Lower lobe of right lung (tissue), 2 donors: ENCODE measurements around the gene EHBP1L1. TPM values are rescaled to one million over a fixed set of nuclear protein-coding genes. Genes with fewer than 3 reads are reported as not detected.
A peak's percentile ranks its signal among the peaks of the same experiment; 100 is the strongest.

Experiments used
- ATAC-seq, 2 donors: fragments of 200-7000 bp; cut with Tn5 transposase; one replicate each; pipeline ENCODE4 v1.9.1; 2020 to 2022; ENCODE audit warnings: mild to moderate bottlenecking in 2 of 2, moderate library complexity in 2 of 2
- DNase-seq: peaks from one replicate; pipeline ENCODE4 v3.0.0-alpha.2; 2020
- H3K27ac ChIP-seq: fragments of 200-600 bp; one replicate; pipeline ENCODE4 v1.8.0; 2022
- H3K27me3 ChIP-seq: fragments of 200-600 bp; one replicate; pipeline ENCODE4 v1.8.0; 2022; ENCODE audit warnings: low read depth
- H3K36me3 ChIP-seq: fragments of 200-600 bp; one replicate; pipeline ENCODE4 v1.8.0; 2022; ENCODE audit warnings: mild to moderate bottlenecking
- H3K4me1 ChIP-seq: fragments of 200-600 bp; one replicate; pipeline ENCODE4 v1.8.0; 2022
- H3K4me3 ChIP-seq: fragments of 200-600 bp; one replicate; pipeline ENCODE4 v1.8.0; 2022; ENCODE audit warnings: mild to moderate bottlenecking
- H3K9me3 ChIP-seq: fragments of 200-600 bp; one replicate; pipeline ENCODE4 v1.8.0; 2022
- intact Hi-C: fragments of 100-400 bp; cut with DNase I; formaldehyde crosslinking; loops from one replicate; pipeline ENCODE4 v1.11.0; 2022
- total RNA-seq: library from RNA; stranded (reverse); fragmentation: NEBNext Ultra II Directional; extraction: Animal tissue kit (Norgen Biotek cat#: 25700); gene quantifications from one replicate; pipeline ENCODE4 v1.2.1, GENCODE V29; 2021
- TF ChIP-seq, protein P1 (sequence below): fragments of 200-600 bp; IDR thresholded peaks from one replicate; pipeline ENCODE4 v1.8.0; 2022; ENCODE audit warnings: antibody characterized with exemption, mild to moderate bottlenecking
- donor health status: DM: no; HTN: yes; CAD: no; lungs with severe emphysema.

The EHBP1L1 gene
- total RNA-seq, 1 donor from 2014 or later = 110 TPM

DNA sequence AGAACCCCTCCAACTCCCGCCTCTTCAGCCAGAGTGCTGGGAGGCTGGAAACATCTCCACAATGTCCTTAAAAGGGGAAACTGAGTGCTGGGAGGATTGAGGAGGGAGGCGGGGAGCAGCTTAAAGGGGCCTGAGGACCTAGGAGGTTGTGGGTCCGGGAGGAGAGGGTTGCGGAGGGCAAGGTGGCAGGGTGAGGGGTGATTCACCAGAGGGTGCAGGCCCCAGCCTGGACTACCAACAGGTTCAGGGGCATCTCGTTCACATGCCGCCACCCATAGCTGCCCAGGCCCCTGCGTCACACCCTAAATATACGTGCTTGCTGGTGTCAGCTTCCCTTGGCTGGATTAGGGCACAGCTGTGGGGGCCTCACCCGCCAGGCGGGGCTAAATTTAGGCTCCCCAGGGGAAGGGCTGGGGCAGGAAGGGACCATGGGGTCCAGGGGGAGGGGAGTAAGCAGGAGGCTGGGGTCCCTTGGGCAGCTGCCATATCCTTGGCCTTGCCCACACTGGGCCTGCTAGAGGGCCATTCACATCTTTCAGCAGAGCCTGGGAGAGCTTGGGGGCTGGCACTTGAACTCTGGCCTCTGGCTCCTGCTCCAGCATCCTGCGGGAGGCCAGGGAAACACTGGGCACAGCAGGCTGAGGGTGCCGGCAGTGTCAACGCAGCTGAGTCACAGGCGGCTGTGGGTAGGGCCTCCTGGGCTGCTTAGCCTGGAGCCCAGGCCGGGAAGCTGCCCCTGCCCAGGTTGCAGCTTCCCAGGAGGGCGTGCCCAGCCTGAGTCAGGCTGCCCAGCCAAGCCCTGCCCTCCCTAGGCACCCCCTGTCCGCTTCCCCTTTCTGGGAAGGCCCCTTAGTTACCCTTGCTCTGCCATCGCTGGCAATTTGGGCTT, 1.3 kb downstream of the EHBP1L1 start:
- Histone ChIP-seq H3K4me3 (peak overlapping the region; percentile 81), H3K27ac (peak overlapping the region; percentile 94), H3K36me3 (peaks cover 29% of the 10 kb centered on the region), H3K9me3 (no peaks in the 10 kb centered on the region), H3K4me1 (peaks cover 51% of the 10 kb centered on the region), H3K27me3 (no peaks in the 10 kb centered on the region)
- peak; percentile 85 for DNase-seq
- intact Hi-C loops = no loop called here
- TF ChIP-seq, protein P1, sequence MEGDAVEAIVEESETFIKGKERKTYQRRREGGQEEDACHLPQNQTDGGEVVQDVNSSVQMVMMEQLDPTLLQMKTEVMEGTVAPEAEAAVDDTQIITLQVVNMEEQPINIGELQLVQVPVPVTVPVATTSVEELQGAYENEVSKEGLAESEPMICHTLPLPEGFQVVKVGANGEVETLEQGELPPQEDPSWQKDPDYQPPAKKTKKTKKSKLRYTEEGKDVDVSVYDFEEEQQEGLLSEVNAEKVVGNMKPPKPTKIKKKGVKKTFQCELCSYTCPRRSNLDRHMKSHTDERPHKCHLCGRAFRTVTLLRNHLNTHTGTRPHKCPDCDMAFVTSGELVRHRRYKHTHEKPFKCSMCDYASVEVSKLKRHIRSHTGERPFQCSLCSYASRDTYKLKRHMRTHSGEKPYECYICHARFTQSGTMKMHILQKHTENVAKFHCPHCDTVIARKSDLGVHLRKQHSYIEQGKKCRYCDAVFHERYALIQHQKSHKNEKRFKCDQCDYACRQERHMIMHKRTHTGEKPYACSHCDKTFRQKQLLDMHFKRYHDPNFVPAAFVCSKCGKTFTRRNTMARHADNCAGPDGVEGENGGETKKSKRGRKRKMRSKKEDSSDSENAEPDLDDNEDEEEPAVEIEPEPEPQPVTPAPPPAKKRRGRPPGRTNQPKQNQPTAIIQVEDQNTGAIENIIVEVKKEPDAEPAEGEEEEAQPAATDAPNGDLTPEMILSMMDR = no peak
- peak; percentile 34 to 50 for ATAC-seq

DNA sequence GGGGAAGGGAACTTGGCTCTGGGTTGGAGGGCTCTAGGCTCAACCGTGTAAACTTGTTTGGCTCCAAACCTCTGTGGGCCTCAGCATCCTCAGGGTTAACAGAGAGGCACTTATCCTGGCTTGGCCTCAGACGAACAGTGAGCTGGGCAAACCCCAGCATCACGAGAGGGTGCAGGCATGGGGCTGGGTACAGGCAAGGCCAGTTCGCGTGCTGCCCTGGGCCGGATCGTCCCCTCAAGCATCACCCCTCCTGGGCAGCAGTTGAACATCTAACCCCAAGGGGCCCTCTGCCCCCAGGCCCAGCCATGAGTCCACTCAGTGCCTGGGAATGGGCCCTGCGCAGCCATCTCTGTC, 1.9 kb downstream of the EHBP1L1 start:
- DNase-seq (no peak), ATAC-seq (no peak)
- H3K27ac ChIP-seq = peak overlapping the region; percentile 94
- peak overlapping the region; percentile 81 for H3K4me3 ChIP-seq
- no peaks in the 10 kb centered on the region for H3K9me3 ChIP-seq
- peaks cover 49% of the 10 kb centered on the region for H3K4me1 ChIP-seq
- peaks cover 35% of the 10 kb centered on the region for H3K36me3 ChIP-seq
- intact Hi-C loops = no loop called here
- TF ChIP-seq, protein P1 = no peak
- H3K27me3 ChIP-seq = no peaks in the 10 kb centered on the region

DNA sequence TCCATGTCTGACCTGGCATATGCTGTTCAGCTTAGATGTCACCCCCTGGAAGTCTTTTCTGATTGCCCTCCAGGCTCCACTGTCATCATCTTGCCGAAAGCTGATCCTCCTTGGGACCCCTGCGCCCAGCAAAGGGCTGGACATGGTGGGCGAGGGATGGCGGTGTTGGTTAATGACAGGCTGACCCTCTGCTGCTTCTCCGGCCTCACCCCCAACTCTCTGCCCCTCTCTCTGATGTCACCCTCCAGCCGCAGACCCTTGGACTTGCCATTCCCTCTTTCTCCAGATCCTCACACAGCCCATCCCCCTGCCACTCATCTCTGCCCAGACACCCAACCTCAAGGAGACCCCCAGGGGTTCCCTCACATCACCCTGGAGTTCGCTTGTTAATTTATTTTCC, 2.3 kb downstream of the EHBP1L1 start:
- Histone ChIP-seq H3K27me3 (no peaks in the 10 kb centered on the region), H3K9me3 (no peaks in the 10 kb centered on the region), H3K27ac (peak overlapping the region; percentile 94), H3K4me1 (peaks cover 48% of the 10 kb centered on the region), H3K36me3 (peaks cover 39% of the 10 kb centered on the region), H3K4me3 (peak overlapping the region; percentile 81)
- DNase-seq (no peak), ATAC-seq (no peak)
- TF ChIP-seq, protein P1 = no peak
- intact Hi-C loops = no loop called here

DNA sequence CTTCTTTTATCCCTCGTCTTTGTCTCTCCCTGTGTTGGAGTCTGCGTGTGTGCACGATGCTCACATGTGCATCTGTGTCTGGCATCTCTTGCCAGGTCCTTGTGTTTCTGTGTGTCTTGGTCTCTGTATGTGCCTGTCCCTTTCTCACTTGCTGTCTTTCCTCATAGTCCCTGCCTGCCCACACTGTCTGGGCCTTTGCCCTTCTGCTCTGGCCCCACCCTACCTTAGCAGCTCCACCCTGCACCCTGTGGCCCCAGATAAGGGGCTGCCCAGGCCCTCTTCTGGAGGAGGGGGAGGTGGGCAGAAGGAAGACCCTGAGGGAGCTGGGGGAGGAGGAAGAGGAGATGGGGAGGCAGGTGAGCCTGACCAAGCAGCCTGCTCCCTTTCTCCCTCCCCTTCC, 2.8 kb downstream of the EHBP1L1 start:
- Histone ChIP-seq H3K4me1 (peaks cover 42% of the 10 kb centered on the region), H3K27me3 (no peaks in the 10 kb centered on the region), H3K9me3 (no peaks in the 10 kb centered on the region), H3K36me3 (peaks cover 44% of the 10 kb centered on the region), H3K4me3 (no peak overlapping the region), H3K27ac (no peak overlapping the region)
- DNase-seq (no peak), ATAC-seq (no peak)
- intact Hi-C loops = no loop called here
- TF ChIP-seq, protein P1 = no peak

DNA sequence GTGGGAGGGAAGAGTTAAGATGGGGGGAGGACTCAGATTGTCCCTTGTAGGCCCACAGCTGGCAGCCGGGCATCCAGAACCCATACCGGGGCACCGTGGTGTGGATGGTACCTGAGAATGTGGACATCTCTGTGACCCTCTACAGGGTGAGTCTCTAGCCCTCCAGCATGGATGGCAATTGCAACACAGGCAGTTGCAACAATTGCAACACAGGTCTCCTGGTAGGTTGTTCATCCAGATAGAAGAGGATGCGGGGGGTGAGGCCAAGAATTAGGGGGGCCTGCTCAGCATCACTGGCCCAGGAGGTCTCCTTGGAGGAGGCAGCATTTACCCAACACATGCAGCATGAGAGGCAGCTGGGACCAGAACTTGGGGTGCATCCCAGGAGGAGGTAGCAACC, 3.4 kb downstream of the EHBP1L1 start:
- intact Hi-C loops = no loop called here
- H3K27me3 ChIP-seq = no peaks in the 10 kb centered on the region
- ATAC-seq (no peak), DNase-seq (no peak)
- no peaks in the 10 kb centered on the region for H3K9me3 ChIP-seq
- TF ChIP-seq, protein P1 = no peak
- H3K36me3 ChIP-seq = peaks cover 50% of the 10 kb centered on the region
- peaks cover 39% of the 10 kb centered on the region for H3K4me1 ChIP-seq
- no peak overlapping the region for H3K4me3 ChIP-seq
- no peak overlapping the region for H3K27ac ChIP-seq
